HepG2 (cell line): ENCODE results near the gene IFNG-AS1. TPM values are rescaled to one million over a fixed set of nuclear protein-coding genes. Genes with fewer than 3 reads are reported as not detected.

Experiments
- ATAC-seq: fragments of 200-7000 bp; cut with Tn5 transposase; 3 replicates; pipeline ENCODE4 v1.9.1; 2020; ENCODE audit warnings: mild to moderate bottlenecking, moderate library complexity
- BruUV-seq: library from RNA; stranded (reverse); fragments of 400-500 nt; replicated peaks from 2 replicates; lab custom pipeline; 2021; lab: Mats Ljungman, UMichigan
- CTCF ChIA-PET: fragments of 300-600 bp; formaldehyde crosslinking; extraction: SDS; loops from one replicate; lab custom pipeline; 2021; ENCODE audit warnings: low total read pairs, inconsistent platforms, low intra/inter-chr PET ratio; lab: Yijun Ruan, JAX
- POLR2A ChIA-PET: fragments of 350-600 bp; sonication (Branson Sonifier 250); formaldehyde crosslinking; loops from one replicate; lab custom pipeline; 2020; ENCODE audit warnings: antibody characterized with exemption, inconsistent platforms; lab: Yijun Ruan, JAX
- DNase-seq: peaks from one replicate; pipeline ENCODE4 v3.0.0-alpha.2; 2015; ENCODE audit warnings: low spot score
- FAIRE-seq: peaks from 3 replicates; lab custom pipeline; 2011; peaks lifted over from hg19 to GRCh38; lab: Jason Lieb, UNC
- H2AFZ ChIP-seq: one replicate; pipeline ENCODE4 v1.6.1; 2011; ENCODE audit warnings: low read length, inconsistent platforms
- H3K27ac ChIP-seq: fragments of 300-600 bp; 3 replicates; pipeline ENCODE4 v1.8.0; 2011; ENCODE audit warnings: mixed run types, mild to moderate bottlenecking, mixed read lengths, low read length, inconsistent platforms; ENCODE audit not compliant: insufficient read depth; ENCODE audit errors: extremely low read length
- H3K27me3 ChIP-seq, 2 experiments: fragments of 200-600 bp in 1 of 2; 2 replicates in 1 of 2; 3 replicates in 1 of 2; pipeline versions ENCODE4 v1.6.0 to v1.8.0; 2011; ENCODE audit warnings: low read length in 2 of 2, mild to moderate bottlenecking in 2 of 2, moderate library complexity in 2 of 2, inconsistent platforms in 1 of 2; ENCODE audit not compliant: insufficient read depth in 2 of 2, control insufficient read depth in 1 of 2
- H3K36me3 ChIP-seq, 2 experiments: fragments of 200-600 bp in 1 of 2; replicated peaks in 1 of 2; 2 replicates in 1 of 2; 3 replicates in 1 of 2; pipeline versions ENCODE4 v1.5.1 to v1.8.0; 2011; ENCODE audit warnings: low read length in 2 of 2, inconsistent platforms in 1 of 2; ENCODE audit not compliant: insufficient read depth in 2 of 2, control insufficient read depth in 1 of 2
- H3K4me1 ChIP-seq: 2 replicates; pipeline ENCODE4 v1.5.1; 2012; ENCODE audit warnings: low read length, inconsistent platforms; ENCODE audit not compliant: insufficient read depth
- H3K4me2 ChIP-seq: 2 replicates; pipeline ENCODE4 v1.6.0; 2011; ENCODE audit warnings: low read depth, low read length, inconsistent platforms
- H3K4me3 ChIP-seq, 3 experiments: fragments of 200-600 bp in 1 of 3; sonication (generic), shearing (Covaris generic) in 1 of 3; replicated peaks in 1 of 3; 2 replicates each; pipeline ENCODE4 v1.5.1; 2011 to 2016; ENCODE audit warnings: low read length in 3 of 3, inconsistent platforms in 2 of 3, low read depth in 2 of 3, mild to moderate bottlenecking in 2 of 3, control low read depth in 1 of 3, mixed read lengths in 1 of 3; ENCODE audit not compliant: insufficient read depth in 1 of 3
- H3K79me2 ChIP-seq: one replicate; pipeline ENCODE4 v1.6.1; 2011; ENCODE audit warnings: low read length, inconsistent platforms; ENCODE audit not compliant: insufficient read depth
- H3K9ac ChIP-seq: 2 replicates; pipeline ENCODE4 v1.6.0; 2011; ENCODE audit warnings: mild to moderate bottlenecking, low read depth, low read length, inconsistent platforms; ENCODE audit not compliant: insufficient read depth
- H3K9me3 ChIP-seq: 2 replicates; pipeline ENCODE4 v1.5.1; 2012; ENCODE audit warnings: mild to moderate bottlenecking, low read length
- H4K20me1 ChIP-seq: 2 replicates; pipeline ENCODE4 v1.6.0; 2011; ENCODE audit warnings: inconsistent platforms, mild to moderate bottlenecking, low read length, moderate library complexity; ENCODE audit not compliant: insufficient read depth
- FOXA3 ChIP-seq: IDR thresholded peaks from 2 replicates; pipeline ENCODE4 v1.6.1; 2016; ENCODE audit warnings: missing genetic modification reagents, missing compliant biosample characterization
- FOXC1 ChIP-seq: sonication (generic); formaldehyde crosslinking; IDR thresholded peaks from 2 replicates; pipeline ENCODE4 v1.8.0; 2022; ENCODE audit warnings: mild to moderate bottlenecking, missing genetic modification reagents, borderline replicate concordance
- KLF12 ChIP-seq: sonication (generic); formaldehyde crosslinking; IDR thresholded peaks from 2 replicates; pipeline ENCODE4 v1.4.0; 2020; ENCODE audit warnings: missing genetic modification reagents, borderline replicate concordance
- MTERF4 ChIP-seq: sonication (generic); formaldehyde crosslinking; IDR thresholded peaks from 2 replicates; pipeline ENCODE4 v1.8.0; 2023; ENCODE audit warnings: mild to moderate bottlenecking, missing genetic modification reagents
- MXD4 ChIP-seq: IDR thresholded peaks from 2 replicates; pipeline ENCODE4 v1.6.1; 2016; ENCODE audit warnings: mild to moderate bottlenecking, missing biosample characterization, missing genetic modification reagents
- PAF1 ChIP-seq: IDR thresholded peaks from 2 replicates; pipeline ENCODE4 v1.6.1; 2016; ENCODE audit warnings: missing genetic modification reagents, missing compliant biosample characterization
- POLR2A ChIP-seq, 2 experiments: IDR thresholded peaks; 2 replicates each; pipeline ENCODE4 v1.6.1; 2011; ENCODE audit warnings: low read depth in 2 of 2, low read length in 2 of 2, mild to moderate bottlenecking in 1 of 2, moderate library complexity in 1 of 2; ENCODE audit not compliant: insufficient read depth in 1 of 2
- SNAPC5 ChIP-seq: sonication (generic); formaldehyde crosslinking; IDR thresholded peaks from 2 replicates; pipeline ENCODE4 v1.8.1; 2023; ENCODE audit warnings: mild to moderate bottlenecking, missing genetic modification reagents, borderline replicate concordance
- SP1 ChIP-seq, 2 experiments: fragments of 450-650 bp in 1 of 2; sonication (generic) in 1 of 2; formaldehyde crosslinking in 1 of 2; IDR thresholded peaks; 2 replicates each; pipeline versions ENCODE4 v1.4.0 to v1.6.1; 2016 to 2020; ENCODE audit warnings: missing genetic modification reagents in 1 of 2
- SYNCRIP ChIP-seq: fragments of 200-400 bp; formaldehyde crosslinking; IDR thresholded peaks from 2 replicates; pipeline ENCODE4 v1.6.1; 2018; ENCODE audit warnings: mild to moderate bottlenecking, low read depth, low read length; ENCODE audit not compliant: insufficient read depth
- TFAP4 ChIP-seq: sonication (generic); IDR thresholded peaks from 2 replicates; pipeline ENCODE4 v1.6.1; 2016; ENCODE audit warnings: low read depth, borderline replicate concordance
- THAP8 ChIP-seq: sonication (generic); formaldehyde crosslinking; IDR thresholded peaks from 2 replicates; pipeline ENCODE4 v1.5.1; 2020; ENCODE audit warnings: missing genetic modification reagents, mild to moderate bottlenecking, borderline replicate concordance
- XBP1 ChIP-seq: sonication (generic); formaldehyde crosslinking; IDR thresholded peaks from 2 replicates; pipeline ENCODE4 v1.5.0; 2020; ENCODE audit warnings: missing genetic modification reagents
- ZMAT5 ChIP-seq: sonication (generic); formaldehyde crosslinking; IDR thresholded peaks from 2 replicates; pipeline ENCODE4 v1.5.0; 2020; ENCODE audit warnings: mild to moderate bottlenecking, low read depth, missing genetic modification reagents, borderline replicate concordance
- ZNF101 ChIP-seq: sonication (generic); formaldehyde crosslinking; IDR thresholded peaks from 2 replicates; pipeline ENCODE4 v1.4.0; 2020; ENCODE audit warnings: mild to moderate bottlenecking, low read depth, missing genetic modification reagents, borderline replicate concordance
- ZNF18 ChIP-seq: sonication (generic); formaldehyde crosslinking; IDR thresholded peaks from 2 replicates; pipeline ENCODE4 v1.8.0; 2022; ENCODE audit warnings: mild to moderate bottlenecking, missing genetic modification reagents; ENCODE audit not compliant: insufficient replicate concordance
- ZNF513 ChIP-seq: sonication (generic); formaldehyde crosslinking; conservative IDR thresholded peaks from 2 replicates; pipeline ENCODE4 v1.5.0; 2020; ENCODE audit warnings: missing genetic modification reagents
- WGBS: methylation state at CpG from one replicate; pipeline ENCODE4 v1.1.6; 2017; ENCODE audit warnings: low lambda C conversion rate; 5-methylcytosine and 5-hydroxymethylcytosine counted together
- in situ Hi-C: cut with HindIII; loops from 2 replicates; pipeline ENCODE4 v1.10.0; 2017; ENCODE audit warnings: low pct_unique_long_range_greater_than_20kb; ENCODE audit not compliant: extremely low pct_ligation_motif_present
- intact Hi-C: fragments of 100-400 bp; cut with micrococcal nuclease; formaldehyde crosslinking; loops from one replicate; pipeline ENCODE4 v1.10.0; 2022; ENCODE audit not compliant: unreplicated experiment
- polyA plus RNA-seq, 8 experiments: library from polyadenylated mRNA; depleted of rRNA in 3 of 8; stranded (reverse) in 7 of 8; unstranded in 1 of 8; fragments of >200 nt; fragmentation: Illumina TruSeq in 4 of 8; extraction: Trizol in 4 of 8; gene quantifications; 2 replicates each; pipeline versions ENCODE4 v1.2.1 to v1.2.3, GENCODE V29; 2011 to 2016; ENCODE audit warnings: low read depth in 4 of 8, missing spikeins in 1 of 8, mixed read lengths in 1 of 8; ENCODE audit not compliant: insufficient read depth in 1 of 8
- total RNA-seq, 5 experiments: library from RNA; depleted of rRNA; stranded (reverse); fragments of >200 nt; fragmentation: Illumina TruSeq; extraction: Trizol; gene quantifications; 2 replicates each; pipeline ENCODE4 v1.2.3, GENCODE V29; 2016; ENCODE audit warnings: low read depth in 1 of 5

Gene IFNG-AS1
- total and polyA plus RNA-seq, 2 of the 13 experiments (the other 11 are each of a cell fraction or from before 2014, with no cell fraction given) = not detected

- no peak for TF ChIP-seq TFAP4
- TF ChIP-seq SP1 (IDR thresholded peaks at IDR 0.05) = no peak
- no peak for TF ChIP-seq SP1 (CRISPR knock-in tag; IDR thresholded peaks at IDR 0.05)
These were observed 39.4 kb downstream of the IFNG-AS1 start (continued) for GRCh38 chr12:68028647-68029046.

GRCh38 chr12:68030248-68030647 lies 41.0 kb downstream of the IFNG-AS1 start:
- no TSS peak for BruUV-seq
- no peaks in the 10 kb centered on the region for H4K20me1 ChIP-seq
- ChIA-PET POLR2A (no interaction called here), CTCF (no interaction called here)
- H2AFZ ChIP-seq = no peak overlapping the region
- no peaks in the 10 kb centered on the region for H3K4me1 ChIP-seq
- no peak overlapping the region for H3K4me2 ChIP-seq
- H3K27me3 ChIP-seq = peaks cover 0 to 3% of the 10 kb centered on the region in 2 experiments; a peak in 1 of 5 replicates
- ATAC-seq (no peak), FAIRE-seq (no peak), DNase-seq (no peak)
- H3K9me3 ChIP-seq = no peaks in the 10 kb centered on the region
- H3K79me2 ChIP-seq = no peaks in the 10 kb centered on the region
- WGBS = 0% methylated on average over 1 of the region's 1 CpG
- in situ Hi-C loops = loop anchor here (25.0 kb wide), 1 partner anchor 282 kb away; no protein-coding TSS in a partner anchor
- H3K27ac ChIP-seq = no peak overlapping the region
- no peak overlapping the region for H3K9ac ChIP-seq
- intact Hi-C loops = no loop called here
- H3K36me3 ChIP-seq = no peaks in the 10 kb centered on the region
- no peak overlapping the region for H3K4me3 ChIP-seq
- no peak for TF ChIP-seq PAF1 (CRISPR knock-in tag)
- TF ChIP-seq ZNF18 (CRISPR knock-in tag) = no peak
- no peak for TF ChIP-seq XBP1 (CRISPR knock-in tag)
- no peak for TF ChIP-seq ZNF101 (CRISPR knock-in tag)
- no peak for TF ChIP-seq MXD4 (CRISPR knock-in tag)
- TF ChIP-seq POLR2A (IDR thresholded peaks at IDR 0.05; ENCODE audit: insufficient read depth in 1 of 2, low read depth in 2 of 2, low read length in 2 of 2) = no peak
- no peak for TF ChIP-seq KLF12 (CRISPR knock-in tag)
- no peak for TF ChIP-seq FOXC1 (CRISPR knock-in tag)
- TF ChIP-seq ZMAT5 (CRISPR knock-in tag) = no peak
- TF ChIP-seq SNAPC5 = no peak
- TF ChIP-seq ZNF513 (CRISPR knock-in tag) = no peak
- no peak for TF ChIP-seq SYNCRIP
- TF ChIP-seq FOXA3 (CRISPR knock-in tag) = no peak
- TF ChIP-seq THAP8 (CRISPR knock-in tag) = no peak
- TF ChIP-seq MTERF4 (CRISPR knock-in tag) = no peak
